ENCODE data around the gene FAM53B.

The FAM53B gene

DNA sequence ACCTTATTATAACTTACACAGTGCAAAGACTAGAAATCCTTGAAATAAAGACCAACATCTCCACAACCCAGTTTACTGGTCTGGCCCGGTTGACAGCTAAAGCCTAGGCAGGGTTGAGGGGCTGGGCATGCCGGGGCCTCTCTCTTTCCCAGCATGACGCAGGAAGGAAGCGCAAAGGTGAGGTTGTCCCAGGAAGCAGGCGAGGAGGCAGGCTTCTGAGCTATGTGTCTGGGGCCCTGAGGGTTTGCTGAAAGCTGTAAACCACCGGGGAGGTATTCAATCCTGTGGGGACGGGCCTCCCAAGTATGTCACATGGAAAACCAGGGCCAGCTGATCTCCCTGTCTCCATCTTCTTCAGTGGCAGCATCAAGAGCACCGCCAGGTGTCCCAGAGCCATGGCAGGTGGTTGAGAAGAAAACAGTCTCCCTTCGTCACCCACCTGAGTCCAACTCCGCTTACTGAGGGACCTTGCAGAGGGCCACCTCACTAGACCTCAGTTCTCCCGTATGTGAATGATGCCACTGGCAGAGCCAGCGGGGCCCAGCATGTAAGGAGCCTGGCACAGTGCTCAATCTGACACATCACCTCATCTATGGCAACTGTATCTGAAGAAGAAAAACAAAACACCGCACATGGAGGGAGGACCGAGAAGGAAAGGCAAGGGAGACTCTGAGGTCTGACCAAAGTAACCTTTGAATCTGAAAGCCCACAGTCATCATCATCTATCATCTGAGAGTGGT, 49.5 kb downstream of the FAM53B start:
- peak in 1 of 2 donors; percentile 44 for DNase-seq

GRCh38 chr10:124693801-124694416, 50.3 kb downstream of the FAM53B start:
- peak in 1 of 2 donors; percentile 45 for DNase-seq

DNA sequence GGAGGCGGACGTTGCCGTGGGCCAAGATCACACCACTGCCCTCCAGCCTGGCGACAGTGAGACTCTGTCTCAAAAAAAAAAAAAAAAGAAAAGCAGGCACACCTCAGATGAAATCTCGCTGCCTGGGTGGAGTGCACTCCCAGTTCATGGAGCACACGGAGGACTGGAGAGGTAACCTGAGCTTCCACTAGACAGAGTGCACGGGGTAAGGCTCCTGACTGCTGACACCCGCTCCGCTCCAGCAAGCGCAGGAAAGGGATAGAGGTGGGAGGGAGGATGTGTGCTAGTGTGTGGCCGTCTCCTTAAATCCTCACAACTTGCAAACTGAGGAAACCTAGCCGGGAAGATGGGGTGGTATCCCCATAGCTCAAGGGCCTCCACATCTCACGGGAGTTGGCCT, 50.8 kb downstream of the FAM53B start:
- no peak for DNase-seq

DNA sequence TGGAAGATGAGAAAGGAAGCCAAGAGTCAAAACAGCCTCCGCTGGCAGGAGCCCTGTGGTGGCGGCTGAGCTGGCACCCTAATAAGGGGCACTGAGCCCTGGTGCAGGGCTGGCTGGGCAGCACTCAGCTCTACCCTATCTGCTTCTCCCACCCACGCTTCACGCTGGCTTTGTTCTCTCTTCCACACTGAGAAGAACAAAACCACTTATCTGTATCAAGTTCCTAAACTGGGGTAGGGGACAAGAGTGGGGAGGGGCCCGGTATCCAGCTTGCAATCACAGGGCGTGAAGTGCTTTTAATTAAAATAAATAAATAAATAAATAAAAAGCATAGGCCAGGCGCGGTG, 52.1 kb downstream of the FAM53B start:
- DNase-seq, result no peak

DNA sequence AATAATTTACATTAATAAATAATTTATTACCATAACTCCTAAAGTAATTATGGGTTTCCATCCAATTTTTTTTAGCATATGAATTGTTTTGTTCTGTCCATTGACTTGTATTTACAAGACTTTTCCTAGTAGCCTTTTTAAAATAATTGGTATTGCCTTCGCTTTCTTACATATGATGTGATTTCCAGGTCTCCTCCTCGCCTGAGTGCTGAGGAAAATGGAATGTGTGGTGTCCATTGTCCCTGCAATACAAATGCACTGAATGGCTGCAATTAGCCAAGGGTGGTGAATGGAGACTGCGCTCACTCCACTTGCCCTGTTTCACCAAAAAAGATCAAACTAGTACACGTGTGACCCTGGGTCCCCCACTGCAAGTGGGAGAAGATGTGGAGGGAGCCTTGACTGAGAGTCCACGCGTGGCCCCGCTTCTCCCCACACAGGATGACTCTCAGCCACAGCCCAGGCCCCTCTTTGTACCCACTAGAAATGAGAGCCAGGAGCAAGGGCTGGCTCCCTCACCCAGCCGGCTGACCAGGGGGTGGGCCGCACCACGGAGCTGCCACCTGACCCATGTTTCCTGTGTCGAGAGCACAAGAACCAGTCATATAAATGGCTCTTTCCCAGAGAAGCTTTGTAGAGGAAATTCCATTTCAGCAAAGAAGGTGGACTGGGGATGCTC, 52.6 kb downstream of the FAM53B start:
- DNase-seq, result no peak

GRCh38 chr10:124691002-124691401, 53.2 kb downstream of the FAM53B start:
- no peak for DNase-seq

DNA sequence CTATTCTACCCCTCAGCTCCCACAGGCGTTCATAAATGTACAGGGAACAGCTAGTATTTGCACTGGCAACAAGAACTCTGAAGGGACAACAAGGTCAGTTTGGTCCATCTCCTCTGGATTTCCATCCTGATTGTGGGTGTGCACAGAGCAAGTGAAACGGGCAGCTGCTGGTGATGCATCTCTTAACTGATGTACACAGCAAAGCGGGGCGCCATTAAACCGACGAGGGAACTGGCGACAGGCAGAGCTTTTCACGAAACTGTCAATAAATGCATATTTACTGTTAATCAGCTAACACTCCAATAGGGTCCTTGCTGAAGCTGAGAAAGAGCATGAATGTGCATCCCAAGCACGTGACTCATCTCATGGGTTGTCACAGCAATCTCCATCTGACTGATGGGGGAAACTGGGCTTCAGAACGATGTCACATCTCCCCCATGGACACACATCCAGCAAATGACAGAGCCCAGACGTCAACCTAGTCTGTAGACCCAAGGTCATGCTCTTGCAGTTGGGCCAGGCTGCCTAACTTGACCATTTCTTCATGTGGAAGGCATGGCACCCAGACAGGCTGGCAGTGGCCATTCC, 54.2 kb downstream of the FAM53B start:
- DNase-seq, result no peak

DNA sequence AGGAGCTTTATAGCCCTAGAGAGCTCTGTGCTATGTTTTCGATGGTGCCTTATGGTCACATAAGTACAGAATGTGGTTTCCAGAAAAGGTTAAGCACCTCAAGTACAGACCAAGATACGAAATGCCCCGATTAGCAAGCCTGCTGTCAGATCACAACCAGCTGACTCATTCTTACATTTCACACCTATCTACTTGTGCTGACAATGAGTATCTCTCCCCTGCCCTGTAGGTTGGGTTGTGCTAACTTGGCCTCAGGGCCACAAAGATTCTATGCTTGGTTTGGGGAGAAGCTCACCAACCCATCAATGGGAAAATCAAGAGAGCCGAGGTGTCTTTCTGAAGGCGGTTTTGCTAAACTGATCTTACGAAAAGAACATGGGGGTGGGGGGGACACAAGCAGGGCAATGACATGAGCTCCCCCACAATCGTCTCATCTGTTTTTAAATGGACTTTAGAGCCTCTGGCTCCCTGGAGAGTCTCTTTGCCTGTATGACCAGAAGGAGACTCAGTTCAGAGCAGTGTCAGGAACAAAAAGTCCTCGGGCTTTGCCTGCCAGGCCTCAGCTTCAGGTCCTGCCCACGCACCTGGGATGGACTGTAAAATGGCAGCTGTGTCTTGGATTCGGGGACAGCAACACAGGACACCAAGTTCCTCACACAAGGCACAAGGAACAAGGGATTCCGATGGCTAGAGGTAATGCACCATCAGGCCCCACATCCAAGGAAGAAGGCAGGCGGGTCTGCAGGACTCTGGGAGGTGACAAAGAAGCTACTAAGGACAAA, 55.1 kb downstream of the FAM53B start:
- DNase-seq, result peak; percentile 61 to 77

- no peak for DNase-seq
Observed at GRCh38 chr10:124688386-124688785, 55.8 kb downstream of the FAM53B start.

GRCh38 chr10:124686707-124687376, 57.3 kb downstream of the FAM53B start:
- no peak for DNase-seq

- DNase-seq, result peak in 1 of 2 donors; percentile 47
Observed at GRCh38 chr10:124685261-124685660, 58.9 kb downstream of the FAM53B start.

DNA sequence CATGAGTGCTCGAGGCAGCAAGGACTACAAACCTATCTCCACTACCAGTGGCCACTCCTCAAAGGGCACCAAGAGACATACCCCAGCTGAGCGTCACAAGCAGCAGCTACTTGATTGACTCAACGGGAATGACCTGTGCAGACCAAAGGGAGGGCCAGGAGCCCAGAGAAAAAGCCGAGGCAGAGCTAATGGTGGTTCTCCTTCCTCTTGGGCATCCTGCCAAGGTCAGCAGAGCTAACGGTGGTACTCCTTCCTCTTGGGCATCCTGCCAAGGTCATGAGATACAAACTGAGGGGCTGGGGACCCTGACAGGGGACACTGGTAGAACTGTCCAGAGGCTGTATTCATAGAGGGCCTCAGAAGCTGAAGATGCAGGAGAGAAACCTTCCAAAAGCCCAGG, 60.4 kb downstream of the FAM53B start:
- no peak for DNase-seq

DNA sequence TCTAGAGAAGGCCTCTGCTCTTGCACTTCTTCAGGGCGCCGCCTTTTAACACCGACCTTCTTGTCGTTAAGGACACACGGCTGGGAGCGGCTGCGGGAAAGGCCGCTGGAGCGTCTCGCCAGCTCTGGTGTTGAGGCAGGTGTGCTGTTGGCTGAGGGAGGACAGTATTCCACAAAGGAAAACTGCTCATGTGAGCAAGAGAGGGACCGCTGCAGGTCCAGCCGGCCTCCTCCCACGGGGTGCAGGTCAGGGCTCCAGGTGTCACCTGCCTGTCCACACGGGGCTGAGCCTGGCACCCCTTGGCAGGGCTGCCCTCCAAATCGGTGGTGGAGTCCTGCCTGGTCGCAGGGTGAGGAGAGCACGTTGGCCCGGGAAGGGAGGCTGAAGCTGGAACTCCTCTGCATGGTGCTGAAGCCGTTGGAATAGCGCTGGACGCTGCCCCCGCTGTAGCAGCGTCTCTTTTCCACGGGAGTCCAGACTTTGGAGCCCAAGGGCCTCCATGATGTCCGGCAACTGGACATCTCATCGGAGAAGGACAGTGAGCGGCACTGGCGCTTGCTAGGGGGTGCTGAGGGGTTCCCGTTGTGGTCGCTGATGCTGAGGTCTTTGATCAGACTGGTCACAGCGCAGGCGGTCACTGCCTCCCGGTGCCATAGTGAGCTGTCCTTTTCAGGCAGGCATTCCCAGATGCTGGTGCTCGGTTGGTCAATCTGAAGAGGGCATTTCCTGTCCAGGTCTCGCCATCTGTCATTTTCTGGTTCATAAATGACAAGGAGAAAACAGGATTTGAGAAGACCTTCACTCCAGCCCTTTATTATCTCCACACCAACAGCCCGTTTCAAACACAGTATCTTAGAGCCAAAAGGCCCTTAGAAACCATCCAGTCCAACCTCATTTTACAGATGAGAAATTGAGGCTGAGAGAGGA, 62.3 kb downstream of the FAM53B start:
- DNase-seq, result no peak

GRCh38 chr10:124681091-124681490, 63.1 kb downstream of the FAM53B start:
- no peak for DNase-seq

DNA sequence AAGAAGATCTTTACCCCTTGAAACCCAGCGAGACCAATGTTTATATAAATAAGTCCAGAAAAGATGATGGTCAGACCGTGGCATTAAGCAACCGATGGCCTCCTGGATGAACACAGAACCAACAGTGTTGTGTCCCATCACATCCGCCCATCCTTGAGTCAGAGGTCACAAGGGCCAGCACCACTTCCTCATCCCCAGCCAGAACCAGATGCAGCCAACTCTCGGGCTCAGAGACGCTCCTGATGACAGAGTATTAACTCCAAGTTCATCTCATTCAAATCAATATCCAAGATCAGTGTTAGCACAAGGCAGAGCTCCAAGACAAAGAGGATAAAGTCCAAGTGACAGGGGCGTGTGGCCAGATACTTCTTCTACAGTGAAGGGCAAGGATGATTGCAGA, 63.5 kb downstream of the FAM53B start:
- peak in 1 of 2 donors; percentile 72 for DNase-seq

DNA sequence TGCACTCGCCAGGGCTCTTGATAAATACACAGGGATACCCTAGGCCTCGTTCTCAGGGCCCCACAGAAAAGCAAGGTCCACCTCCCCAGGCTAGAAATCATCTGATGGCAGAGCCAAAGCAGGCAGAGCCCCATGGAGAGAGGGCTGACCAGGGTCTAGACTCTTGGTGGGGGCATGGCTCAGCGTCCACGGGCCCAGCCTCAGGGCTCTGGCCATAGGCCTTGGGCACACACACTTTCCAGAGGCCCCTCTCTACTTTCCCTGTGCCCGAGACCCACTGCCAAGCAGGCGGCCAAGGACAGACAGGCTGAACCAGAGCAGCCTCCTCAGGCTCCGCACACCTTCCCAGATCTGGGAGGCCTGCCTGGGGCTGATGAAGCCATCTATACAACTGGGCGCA, 64.8 kb downstream of the FAM53B start:
- DNase-seq, result no peak

- peak; percentile 53 to 71 for DNase-seq
Observed at GRCh38 chr10:124678557-124679240, 65.5 kb downstream of the FAM53B start.

- no peak for DNase-seq
Observed at GRCh38 chr10:124677749-124678556, 66.2 kb downstream of the FAM53B start.

GRCh38 chr10:124677293-124677699, 66.9 kb downstream of the FAM53B start:
- DNase-seq, result no peak
